GM18907 (cell line): Measurements from ENCODE around the gene RELB.

Experiments used
- ATAC-seq: cut with Tn5 transposase; IDR thresholded peaks from one replicate; pipeline ENCODE4 v1.9.1; 2021; ENCODE audit warnings: mild to moderate bottlenecking, moderate library complexity; ENCODE audit not compliant: unreplicated experiment

Gene RELB

GRCh38 chr19:45057444-45057843, 56.2 kb downstream of the RELB start:
- no peak for ATAC-seq

- ATAC-seq, result no peak
Measured at GRCh38 chr19:45058622-45059159, 57.4 kb downstream of the RELB start.

- peak; percentile 48 for ATAC-seq
Measured at GRCh38 chr19:45059258-45059965, 58.1 kb downstream of the RELB start.

- no peak for ATAC-seq
Measured at GRCh38 chr19:45061965-45062364, 60.7 kb downstream of the RELB start.

- no peak for ATAC-seq
Measured at GRCh38 chr19:45063851-45064801, 62.9 kb downstream of the RELB start.

DNA sequence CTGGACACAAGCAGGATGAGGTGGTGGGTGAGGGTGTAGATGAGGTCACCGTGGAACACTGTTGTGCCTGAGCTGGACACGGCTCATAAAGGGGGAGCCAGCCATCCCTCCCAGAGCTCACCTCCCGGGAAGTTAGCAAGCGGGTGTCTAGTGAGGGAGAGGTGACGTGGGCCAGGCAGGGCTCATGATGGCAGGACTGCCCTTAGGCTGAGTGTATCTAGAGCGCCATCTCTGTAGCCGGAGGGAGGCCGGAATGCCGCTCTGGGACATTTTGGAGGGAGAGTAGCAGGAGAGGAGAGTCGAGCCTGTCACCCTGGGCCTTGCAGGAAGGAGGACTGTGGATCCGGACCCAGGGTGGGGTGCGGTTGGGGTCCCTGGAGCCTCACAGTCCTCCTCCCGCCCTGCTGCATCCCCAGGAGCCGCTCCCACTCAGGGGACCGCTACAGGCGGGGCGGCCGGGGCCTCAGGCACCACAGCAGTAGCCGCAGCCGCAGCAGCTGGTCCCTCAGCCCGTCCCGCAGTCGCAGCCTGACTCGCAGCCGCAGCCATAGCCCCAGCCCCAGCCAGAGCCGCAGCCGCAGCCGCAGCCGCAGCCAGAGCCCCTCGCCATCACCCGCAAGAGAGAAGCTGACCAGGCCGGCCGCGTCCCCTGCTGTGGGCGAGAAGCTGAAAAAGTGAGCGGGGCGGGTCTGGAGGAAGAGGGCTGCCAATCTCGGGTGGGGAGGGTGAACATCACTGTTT, 65.8 kb downstream of the RELB start:
- no peak for ATAC-seq

DNA sequence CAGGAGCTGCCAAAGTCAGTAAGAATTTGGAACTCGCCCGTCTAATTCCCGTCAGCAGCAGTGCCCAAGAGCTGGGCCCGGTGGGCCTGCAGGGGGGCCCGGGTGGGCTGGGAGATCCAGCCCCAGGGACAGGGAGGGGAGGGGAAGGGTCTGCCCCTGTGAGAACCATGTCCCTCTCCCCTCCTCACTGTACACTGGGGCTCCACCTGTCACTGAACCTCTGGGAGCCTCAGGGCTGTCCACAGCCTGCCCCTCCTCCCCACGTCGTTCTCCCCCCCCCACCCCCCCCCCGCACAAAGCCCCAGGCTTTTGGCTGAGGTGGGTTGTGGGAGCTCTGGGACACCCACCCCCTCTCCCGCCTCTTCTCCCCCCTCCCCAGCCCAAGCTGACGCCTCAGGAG, 66.8 kb downstream of the RELB start:
- ATAC-seq, result no peak

DNA sequence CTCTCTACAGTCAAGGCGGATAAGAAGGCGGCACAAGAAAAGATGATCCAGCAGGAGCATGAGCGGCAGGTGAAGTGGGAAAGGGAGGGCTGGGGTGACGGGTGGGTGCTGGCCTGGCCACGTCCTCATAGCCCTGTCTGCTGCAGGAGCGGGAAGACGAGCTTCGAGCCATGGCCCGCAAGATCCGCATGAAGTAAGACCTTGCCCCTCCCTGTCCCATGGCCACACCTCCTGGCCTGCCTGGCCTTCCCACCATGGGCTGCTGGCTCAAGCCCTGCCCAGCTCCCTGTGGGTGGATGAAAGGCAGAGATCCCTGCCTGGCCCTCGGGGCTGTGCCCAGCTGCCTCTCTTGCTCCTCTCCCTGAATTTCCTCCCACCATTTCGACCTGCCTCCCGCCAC, 67.8 kb downstream of the RELB start:
- ATAC-seq, result no peak

DNA sequence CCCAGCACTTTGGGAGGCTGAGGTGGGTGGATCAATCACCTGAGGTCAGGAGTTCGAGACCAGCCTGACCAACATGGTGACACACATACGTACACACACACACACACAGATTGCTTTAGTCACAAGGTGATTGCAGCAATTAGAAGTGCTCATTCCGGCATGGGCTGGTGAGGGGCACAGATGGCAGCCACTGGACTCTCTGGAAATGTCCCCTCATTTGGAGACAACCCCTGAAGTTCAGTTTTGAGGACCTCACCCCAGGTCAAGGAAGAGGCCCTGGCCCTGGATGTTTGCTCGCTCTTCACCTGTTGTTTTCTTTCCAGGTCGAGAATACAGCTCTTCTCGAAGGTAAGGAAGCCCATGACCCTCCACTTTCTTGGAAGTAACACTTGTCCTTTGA, 69.0 kb downstream of the RELB start:
- no peak for ATAC-seq

DNA sequence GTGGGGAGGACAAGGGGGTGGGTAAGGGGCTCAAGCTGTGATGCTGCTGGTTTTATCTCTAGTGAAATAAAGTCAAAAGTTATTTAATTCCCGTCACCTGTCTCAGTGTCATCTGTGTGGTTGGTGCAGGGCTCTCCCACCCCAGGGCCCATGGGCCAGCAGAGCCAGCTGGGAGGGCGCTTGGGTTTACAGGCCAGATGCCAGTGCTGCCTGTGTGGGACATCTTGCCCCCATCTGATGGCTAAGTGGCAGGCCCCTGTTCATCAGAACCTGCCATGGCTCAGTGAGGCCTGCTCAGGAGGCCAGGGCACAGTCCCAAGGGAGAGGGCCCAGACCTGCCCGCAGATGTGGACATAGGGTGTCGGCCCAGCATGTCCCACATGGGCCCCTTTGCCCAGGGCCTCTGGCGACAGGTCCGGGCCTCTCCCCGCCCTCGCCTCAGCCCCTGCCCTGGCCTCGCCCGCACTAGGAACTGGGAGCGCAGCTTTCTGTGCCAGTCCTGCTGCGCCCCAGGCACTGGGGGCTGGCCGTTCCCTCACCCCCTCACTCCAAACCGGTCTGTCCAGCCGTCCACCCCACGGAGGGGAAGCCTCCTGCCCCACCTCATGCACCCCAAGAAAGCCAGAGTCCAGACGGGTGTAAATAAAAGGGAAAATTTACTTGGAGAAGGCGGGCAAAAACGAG, 69.7 kb downstream of the RELB start:
- no peak for ATAC-seq

DNA sequence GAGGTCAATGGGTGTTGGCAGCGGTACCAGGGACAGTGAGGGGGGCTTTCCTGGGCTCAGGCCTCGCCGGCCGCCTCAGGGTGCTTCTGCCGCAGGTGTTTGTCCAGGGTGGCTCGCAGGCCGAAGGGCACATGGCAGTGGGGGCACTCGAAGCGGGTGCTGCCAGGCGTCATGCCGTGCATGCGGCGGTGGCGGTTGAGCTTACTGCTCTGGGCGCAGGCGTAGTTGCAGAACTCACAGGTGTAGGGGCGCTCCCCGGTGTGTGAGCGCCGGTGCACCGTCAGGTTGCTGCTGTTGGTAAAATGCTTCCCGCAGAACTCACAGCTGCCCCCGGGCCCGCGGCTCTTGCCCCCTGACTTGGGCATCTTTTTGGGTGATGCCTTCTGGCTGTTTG, 70.3 kb downstream of the RELB start:
- no peak for ATAC-seq

- ATAC-seq, result no peak
Measured at GRCh38 chr19:45071969-45072790, 70.9 kb downstream of the RELB start.

DNA sequence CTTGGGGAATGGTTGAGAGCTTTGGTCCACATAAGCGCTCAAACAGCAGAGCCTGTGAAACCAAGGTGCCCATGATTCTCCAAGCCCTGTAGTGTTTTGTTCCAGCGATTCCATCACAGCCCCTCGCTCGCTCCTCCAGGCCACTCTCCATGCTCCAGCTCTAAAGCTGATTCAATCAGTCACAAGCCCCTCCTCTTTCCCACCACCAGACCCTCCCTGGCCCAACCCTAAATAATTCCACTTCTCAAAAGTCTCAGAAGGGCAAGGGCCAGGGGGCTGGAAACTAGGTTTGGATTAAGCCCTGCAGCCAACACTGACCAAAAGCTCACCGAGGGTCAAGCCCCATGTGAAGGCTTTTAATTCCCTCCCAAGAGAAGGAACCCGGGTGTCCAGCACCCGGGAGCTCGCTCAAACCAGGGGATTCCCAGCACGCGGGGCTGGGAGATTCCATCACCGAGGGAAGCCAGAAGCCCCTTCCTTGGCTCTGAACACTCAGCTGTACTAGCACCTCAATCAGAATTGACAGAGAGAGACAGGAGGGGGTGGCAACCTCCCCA, 73.6 kb downstream of the RELB start:
- no peak for ATAC-seq

DNA sequence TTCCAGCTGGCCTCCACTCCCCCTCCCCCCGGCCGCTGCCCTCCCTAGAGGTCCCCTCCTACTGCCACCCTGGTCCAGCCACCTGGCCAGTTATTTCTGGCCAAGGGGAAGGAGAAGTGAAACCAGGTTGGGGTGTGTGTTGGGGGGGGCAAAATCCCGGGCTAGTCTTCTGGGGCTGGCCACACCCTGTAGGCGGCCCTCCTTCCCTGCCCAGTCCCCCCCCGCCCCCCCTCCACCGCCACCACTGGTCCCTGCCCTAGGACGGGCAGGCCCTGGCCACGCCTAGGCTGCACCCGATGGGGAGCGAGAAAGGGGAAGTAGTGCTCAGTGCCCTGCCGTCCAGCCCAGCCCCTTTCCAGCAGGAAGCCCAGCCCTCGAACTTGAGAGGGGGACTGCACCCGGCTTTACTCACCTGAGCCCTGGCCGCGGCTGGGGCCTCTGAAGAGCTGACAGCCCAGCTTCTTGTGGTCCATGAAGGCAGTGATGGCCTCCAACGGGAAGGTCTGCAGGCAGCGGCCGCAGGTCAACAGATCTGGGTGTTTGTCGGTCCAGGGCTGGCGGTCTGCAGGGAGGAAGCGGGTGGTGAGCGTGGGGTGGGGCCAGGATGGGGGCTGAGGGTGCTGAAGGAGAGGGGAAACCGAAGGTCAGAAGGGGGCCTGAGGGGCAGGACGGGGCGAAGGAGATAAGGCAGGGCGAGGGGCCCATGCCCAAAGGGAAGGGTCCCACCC, 74.2 kb downstream of the RELB start:
- ATAC-seq, result peak; percentile 58

GRCh38 chr19:45076029-45076850, 75.0 kb downstream of the RELB start, which contains the start of gene ZNF296:
Gene ZNF296, minus strand, starts transcription at chr19:45076478. Its CDS starts 105 bp downstream, at chr19:45076373.
- peak; percentile 48 for ATAC-seq

DNA sequence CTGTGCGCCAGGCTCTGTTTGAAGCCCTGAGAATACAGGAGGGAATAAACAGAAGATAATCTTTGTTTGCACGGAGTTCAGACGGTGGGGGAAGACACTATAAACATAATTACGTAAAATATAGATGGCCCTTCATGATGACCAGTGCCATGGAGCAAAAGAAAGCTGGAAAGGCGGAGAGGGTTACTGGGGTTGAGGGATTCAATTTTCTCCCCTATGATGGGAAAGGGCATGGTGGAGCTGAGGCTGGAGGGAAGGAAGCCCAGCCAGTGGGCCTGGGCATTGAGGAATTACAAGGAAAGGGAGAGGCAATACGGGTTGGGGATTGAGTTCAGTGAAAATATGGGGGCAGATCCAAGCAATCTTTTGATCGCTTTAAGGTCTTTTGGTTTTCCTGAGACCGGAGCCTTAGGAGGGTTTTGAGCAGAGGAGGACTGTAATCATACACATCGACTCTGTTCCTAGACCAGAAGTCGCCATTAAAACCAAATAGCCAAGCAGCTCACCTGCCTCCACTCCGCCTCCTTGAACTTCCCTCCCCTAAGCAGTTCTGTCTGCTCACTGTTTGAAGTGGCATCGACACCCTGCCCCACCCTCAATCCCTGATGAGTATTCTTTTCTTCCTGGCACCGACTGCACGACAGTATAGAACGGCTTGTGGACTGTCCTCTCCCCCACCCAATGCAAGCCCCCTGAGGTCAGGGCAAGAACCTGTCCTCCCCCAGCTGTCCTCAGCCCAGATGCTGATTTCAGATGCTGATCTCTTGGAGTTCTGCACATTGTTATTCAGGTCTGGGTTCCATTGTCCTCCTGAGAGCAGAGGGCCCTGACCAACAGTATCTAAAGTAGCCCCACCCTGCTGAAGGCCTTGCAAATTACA, 75.8 kb downstream of the RELB start:
- ATAC-seq, result no peak
